Measurements from ENCODE around the gene CLCN3. TPM values are rescaled to one million over a fixed set of nuclear protein-coding genes. Genes with fewer than 3 reads are reported as not detected.
A peak's percentile ranks its signal among the peaks of the same experiment; 100 is the strongest.
"Not testable (repeated sequence)": the region's sequence is repeated elsewhere in the genome, so short reads cannot be mapped to it uniquely, and the experiment has no call there.

CLCN3 gene
- total RNA-seq, 2 experiments from 2014 or later: 21.5 to 22.8 TPM

DNA sequence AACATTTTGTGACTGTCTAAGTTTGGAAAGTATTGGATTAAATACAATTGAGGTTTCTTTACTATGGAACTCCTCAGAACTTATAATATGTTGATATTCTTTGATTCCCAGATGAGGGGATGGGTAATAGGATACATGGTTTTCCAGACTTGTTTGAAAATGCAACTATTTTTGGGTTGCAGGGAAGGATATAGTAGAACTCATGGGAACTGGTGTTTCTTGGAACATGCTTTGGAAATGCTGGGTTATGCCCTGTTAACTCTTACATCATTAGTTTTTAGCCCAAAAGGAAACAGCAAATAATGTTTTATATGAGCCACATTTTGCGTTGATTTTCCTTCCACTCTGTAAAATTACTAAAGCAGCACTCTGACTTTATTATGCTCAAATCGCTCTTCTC lies 95.4 kb downstream of the CLCN3 start:
- DNase-seq: no peak
- peaks cover 5% of the 10 kb centered on the region for H3K4me1 Mint-ChIP-seq
- ATAC-seq: no peak
- H3K4me3 Mint-ChIP-seq: no peak overlapping the region
- CTCF ChIA-PET: no interaction called here
- H3K27me3 Mint-ChIP-seq: no peaks in the 10 kb centered on the region
- H3K9me3 Mint-ChIP-seq (ENCODE audit: low read depth): no peaks in the 10 kb centered on the region
- peaks cover 10% of the 10 kb centered on the region for H3K36me3 Mint-ChIP-seq
- H3K27ac Mint-ChIP-seq: no peak overlapping the region

- H3K36me3 Mint-ChIP-seq: peaks cover 10% of the 10 kb centered on the region
- ATAC-seq (no peak), DNase-seq (no peak)
- no peaks in the 10 kb centered on the region for H3K27me3 Mint-ChIP-seq
- no peak overlapping the region for H3K27ac Mint-ChIP-seq
- CTCF ChIA-PET: no interaction called here
- H3K9me3 Mint-ChIP-seq (ENCODE audit: low read depth): no peaks in the 10 kb centered on the region
- H3K4me1 Mint-ChIP-seq: peaks cover 5% of the 10 kb centered on the region
- H3K4me3 Mint-ChIP-seq: no peak overlapping the region
Observed at GRCh38 chr4:169716677-169717076, 96.3 kb downstream of the CLCN3 start.

GRCh38 chr4:169720529-169720928 lies 100.2 kb downstream of the CLCN3 start:
- DNase-seq (no peak), ATAC-seq (no peak)
- H3K4me3 Mint-ChIP-seq: no peak overlapping the region
- peaks cover 2% of the 10 kb centered on the region for H3K4me1 Mint-ChIP-seq
- no peaks in the 10 kb centered on the region for H3K9me3 Mint-ChIP-seq (ENCODE audit: low read depth)
- CTCF ChIA-PET: no interaction called here
- no peaks in the 10 kb centered on the region for H3K27me3 Mint-ChIP-seq
- no peak overlapping the region for H3K27ac Mint-ChIP-seq
- H3K36me3 Mint-ChIP-seq: peaks cover 7% of the 10 kb centered on the region

DNA sequence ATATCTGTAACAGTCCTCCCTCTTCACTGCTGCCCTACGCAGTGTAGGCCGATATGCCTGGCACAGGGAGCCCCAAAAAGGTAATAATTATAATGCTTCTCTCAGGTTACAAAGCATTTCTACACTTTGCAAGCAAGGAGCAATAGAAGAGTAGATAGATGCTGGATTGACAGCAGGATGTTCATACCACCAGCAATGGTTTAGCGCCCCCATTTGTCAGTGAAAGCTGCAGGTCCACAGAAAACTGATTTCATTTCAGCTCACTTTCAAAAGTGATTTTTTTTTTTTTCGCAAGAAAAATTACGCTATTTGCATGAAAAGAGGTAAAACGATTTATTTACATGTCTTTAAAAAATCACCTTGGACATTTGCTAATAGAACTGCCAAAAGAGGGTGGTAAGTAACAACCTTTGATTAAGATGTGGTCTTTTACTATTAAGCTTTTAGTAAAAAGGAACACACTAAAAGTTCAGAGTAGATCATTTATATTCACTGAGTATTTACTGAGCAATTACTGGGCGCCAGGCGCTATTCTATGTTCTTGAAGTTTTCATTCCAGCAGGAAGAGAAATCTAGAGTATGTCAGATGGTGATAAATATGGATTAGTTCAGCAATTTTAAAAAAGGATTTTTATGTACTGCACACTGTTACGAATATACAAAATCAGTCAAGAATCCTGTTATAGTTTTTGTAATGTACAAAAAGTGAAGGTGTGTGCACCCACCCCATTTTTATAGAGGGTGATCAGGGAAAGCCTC lies 103.0 kb downstream of the CLCN3 start:
- Mint-ChIP-seq H3K9me3 (ENCODE audit: low read depth) (no peaks in the 10 kb centered on the region), H3K27me3 (no peaks in the 10 kb centered on the region), H3K4me3 (no peak overlapping the region), H3K36me3 (peaks cover 10% of the 10 kb centered on the region), H3K27ac (no peak overlapping the region), H3K4me1 (peaks cover 2% of the 10 kb centered on the region)
- ATAC-seq: no peak
- DNase-seq: no peak
- CTCF ChIA-PET: interaction anchor here (1.3 to 1.5 kb wide), 2 partner anchors 21 to 111 kb away, joined by 3 to 9 read pairs; partner anchors contain the start of gene NEK1

- peaks cover 12% of the 10 kb centered on the region for H3K36me3 Mint-ChIP-seq
- H3K4me1 Mint-ChIP-seq: peaks cover 2% of the 10 kb centered on the region
- no peak for ATAC-seq
- H3K4me3 Mint-ChIP-seq: no peak overlapping the region
- CTCF ChIA-PET: interaction anchor here (1.3 kb wide), 1 partner anchor 20 kb away, joined by 3 read pairs; no protein-coding TSS in a partner anchor
- DNase-seq: no peak
- no peak overlapping the region for H3K27ac Mint-ChIP-seq
- H3K9me3 Mint-ChIP-seq (ENCODE audit: low read depth): no peaks in the 10 kb centered on the region
- H3K27me3 Mint-ChIP-seq: no peaks in the 10 kb centered on the region
Observed at GRCh38 chr4:169724260-169724659, 103.9 kb downstream of the CLCN3 start.

DNA sequence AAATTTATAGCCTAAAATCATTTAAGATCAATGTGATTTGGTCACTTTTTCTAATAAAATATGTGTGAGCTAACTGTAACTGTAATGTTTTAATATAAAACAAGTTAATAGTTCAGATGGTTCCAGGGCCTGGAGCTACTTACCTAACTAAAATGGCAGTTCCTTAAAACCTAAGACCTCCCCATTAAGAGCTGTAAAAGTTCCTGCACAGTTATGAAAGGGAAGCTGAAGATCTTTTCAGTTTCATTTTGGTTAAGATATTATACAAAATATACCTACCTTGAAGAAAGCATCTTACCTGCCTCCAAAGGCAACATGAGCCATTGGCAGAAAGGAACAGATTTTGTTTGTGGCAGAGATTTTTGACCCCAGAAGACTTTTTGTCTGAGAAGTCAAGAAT lies 107.2 kb downstream of the CLCN3 start:
- no peak overlapping the region for H3K27ac Mint-ChIP-seq
- peaks cover 13% of the 10 kb centered on the region for H3K36me3 Mint-ChIP-seq
- CTCF ChIA-PET: interaction anchor here (0.7 to 1.0 kb wide), 2 partner anchors 9 to 10 kb away, joined by 3 read pairs; no protein-coding TSS in a partner anchor
- H3K27me3 Mint-ChIP-seq: no peaks in the 10 kb centered on the region
- ATAC-seq: no peak
- no peak for DNase-seq
- no peak overlapping the region for H3K4me3 Mint-ChIP-seq
- H3K4me1 Mint-ChIP-seq: no peaks in the 10 kb centered on the region
- no peaks in the 10 kb centered on the region for H3K9me3 Mint-ChIP-seq (ENCODE audit: low read depth)

GRCh38 chr4:169730564-169730963 lies 110.2 kb downstream of the CLCN3 start:
- H3K9me3 Mint-ChIP-seq (ENCODE audit: low read depth): no peaks in the 10 kb centered on the region
- no peak overlapping the region for H3K4me3 Mint-ChIP-seq
- H3K27ac Mint-ChIP-seq: no peak overlapping the region
- no peaks in the 10 kb centered on the region for H3K4me1 Mint-ChIP-seq
- ATAC-seq (no peak), DNase-seq (no peak)
- peaks cover 14% of the 10 kb centered on the region for H3K36me3 Mint-ChIP-seq
- CTCF ChIA-PET: no interaction called here
- no peaks in the 10 kb centered on the region for H3K27me3 Mint-ChIP-seq

GRCh38 chr4:169738604-169739003 lies 118.2 kb downstream of the CLCN3 start:
- DNase-seq; H3K27ac Mint-ChIP-seq; H3K4me1 Mint-ChIP-seq; ATAC-seq; H3K27me3 Mint-ChIP-seq; H3K9me3 Mint-ChIP-seq (ENCODE audit: low read depth); H3K4me3 Mint-ChIP-seq; CTCF ChIA-PET: not testable (repeated sequence)
- peaks cover 28% of the 10 kb centered on the region for H3K36me3 Mint-ChIP-seq

- CTCF ChIA-PET: interaction anchor here (1.4 kb wide), 1 partner anchor 10 kb away, joined by 3 read pairs; no protein-coding TSS in a partner anchor
- H3K4me1 Mint-ChIP-seq: no peaks in the 10 kb centered on the region
- H3K9me3 Mint-ChIP-seq (ENCODE audit: low read depth): no peaks in the 10 kb centered on the region
- H3K27me3 Mint-ChIP-seq: no peaks in the 10 kb centered on the region
- no peak overlapping the region for H3K4me3 Mint-ChIP-seq
- H3K36me3 Mint-ChIP-seq: peaks cover 27% of the 10 kb centered on the region
- no peak overlapping the region for H3K27ac Mint-ChIP-seq
- no peak for ATAC-seq
- DNase-seq: no peak
Observed at GRCh38 chr4:169741569-169741968, 121.2 kb downstream of the CLCN3 start.

DNA sequence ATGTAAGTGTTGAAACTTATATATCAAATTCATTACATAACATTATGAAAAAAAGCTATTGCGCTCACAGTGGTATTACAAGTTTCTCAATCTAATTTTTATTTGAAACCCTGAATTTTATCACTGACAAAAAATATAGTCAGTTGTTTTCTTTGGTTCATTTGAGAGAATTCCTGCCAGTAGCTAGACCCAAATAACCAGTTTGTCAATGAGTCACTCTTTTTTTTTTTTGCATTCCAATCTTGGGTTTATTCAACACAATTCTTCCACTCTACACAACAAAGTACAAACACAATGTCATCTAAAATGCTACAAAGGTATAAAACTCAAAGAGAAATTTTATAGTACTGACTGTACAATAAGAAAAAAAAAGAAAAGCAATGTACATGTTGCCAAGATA lies 124.2 kb downstream of the CLCN3 start:
- CTCF ChIA-PET: interaction anchor here (0.9 to 1.5 kb wide), 2 partner anchors 21 to 125 kb away, joined by 3 read pairs; no protein-coding TSS in a partner anchor
- Mint-ChIP-seq H3K4me3 (no peak overlapping the region), H3K27ac (no peak overlapping the region), H3K27me3 (no peaks in the 10 kb centered on the region), H3K9me3 (ENCODE audit: low read depth) (no peaks in the 10 kb centered on the region), H3K36me3 (peaks cover 6% of the 10 kb centered on the region), H3K4me1 (no peaks in the 10 kb centered on the region)
- ATAC-seq: no peak
- DNase-seq: no peak

DNA sequence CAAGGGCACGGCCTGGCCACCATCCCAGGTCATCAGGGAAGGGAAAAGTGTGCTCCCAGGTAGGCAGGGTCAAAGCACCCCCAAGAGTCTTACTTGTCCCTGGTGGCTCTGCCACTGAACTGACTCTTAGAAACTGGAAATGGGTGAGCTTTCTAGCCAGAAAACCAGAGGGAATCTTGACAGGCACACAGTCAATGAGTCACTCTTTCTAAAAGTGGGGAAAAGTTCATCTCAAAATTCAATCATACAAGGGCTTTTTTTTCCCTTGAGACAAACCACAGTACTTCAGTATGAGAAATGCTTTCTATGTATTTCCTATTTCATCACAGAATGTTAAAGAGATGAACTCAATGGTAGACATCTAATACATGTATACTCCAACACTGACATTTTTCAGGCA lies 124.9 kb downstream of the CLCN3 start:
- Mint-ChIP-seq H3K27ac (no peak overlapping the region), H3K4me1 (no peaks in the 10 kb centered on the region), H3K4me3 (no peak overlapping the region), H3K36me3 (peaks cover 9% of the 10 kb centered on the region), H3K27me3 (no peaks in the 10 kb centered on the region), H3K9me3 (ENCODE audit: low read depth) (no peaks in the 10 kb centered on the region)
- CTCF ChIA-PET: interaction anchor here (1.5 kb wide), 1 partner anchor 22 kb away, joined by 3 read pairs; no protein-coding TSS in a partner anchor
- ATAC-seq: no peak
- no peak for DNase-seq

DNA sequence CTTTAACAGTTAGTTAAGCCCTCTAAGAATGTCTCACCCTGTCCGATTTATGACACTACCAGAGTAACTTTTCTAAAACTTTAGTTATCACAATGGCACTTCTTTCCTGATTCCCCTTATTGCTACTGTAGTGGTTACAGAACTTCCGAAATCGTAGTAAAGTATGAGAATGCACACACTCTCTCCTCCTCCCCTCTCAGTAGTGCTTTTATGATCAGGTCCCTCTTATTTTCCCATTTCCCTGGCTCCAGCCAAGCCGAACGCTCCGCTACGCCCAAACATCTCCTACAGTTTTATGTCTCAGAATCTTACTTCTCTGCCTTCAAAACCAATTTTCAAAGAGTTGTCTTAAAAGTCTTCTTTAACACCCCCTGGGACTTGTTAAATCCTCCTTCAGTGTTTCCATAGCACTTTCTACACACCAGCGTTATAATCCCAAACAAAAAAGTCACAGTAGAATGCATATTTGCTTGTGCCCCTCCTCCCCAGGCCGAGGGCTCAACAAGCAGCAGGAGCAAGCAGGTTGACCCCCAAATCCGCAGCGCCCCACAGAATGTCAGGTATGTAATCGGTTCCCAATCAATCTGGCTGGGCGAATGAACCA lies 136.7 kb downstream of the CLCN3 start:
- DNase-seq: no peak
- Mint-ChIP-seq H3K27ac (peak overlapping the region; percentile 61), H3K36me3 (peaks cover 11% of the 10 kb centered on the region), H3K4me3 (peak overlapping the region; percentile 91), H3K27me3 (peaks cover 17% of the 10 kb centered on the region), H3K4me1 (peaks cover 27% of the 10 kb centered on the region), H3K9me3 (ENCODE audit: low read depth) (no peaks in the 10 kb centered on the region)
- ATAC-seq: peak; percentile 25
- CTCF ChIA-PET: interaction anchor here (1.0 to 1.1 kb wide), 3 partner anchors 10 to 136 kb away, joined by 3 to 6 read pairs (median 4); partner anchors contain the start of gene CLCN3

DNA sequence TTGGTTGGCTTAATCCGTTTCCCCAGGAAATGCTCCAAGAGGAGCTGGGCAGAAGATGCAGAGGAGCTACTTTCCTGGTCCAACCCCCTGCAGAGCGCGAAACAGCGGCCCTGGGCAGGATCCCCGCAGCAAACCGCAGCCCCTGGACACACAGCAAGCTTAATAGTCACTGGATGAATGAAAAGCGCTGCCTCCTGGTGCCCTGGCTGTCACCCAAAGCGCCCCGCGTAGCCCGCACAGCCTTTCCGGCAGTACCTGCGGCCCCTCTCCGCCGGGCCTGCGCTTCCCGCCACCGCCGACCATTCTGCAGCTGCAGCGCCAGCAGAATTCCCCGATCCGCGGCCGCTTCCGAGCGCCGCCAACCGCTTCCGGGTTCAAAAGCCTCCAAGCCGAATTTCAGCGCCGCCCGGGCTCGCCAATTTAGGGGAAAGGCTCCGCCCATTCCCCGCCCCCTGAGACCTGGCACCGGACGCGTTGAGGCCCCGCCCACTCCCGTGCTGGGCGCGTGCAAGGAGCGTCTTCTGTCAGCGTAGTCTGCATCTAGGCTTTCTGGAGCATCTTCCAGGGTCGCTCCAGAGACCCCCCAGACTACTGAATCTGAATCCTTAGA lies 137.3 kb downstream of the CLCN3 start, which contains the start of gene HPF1:
TSS of gene HPF1 (minus strand) at position 370 of the 610 bp plus-strand sequence. CDS start at position 303, 67 bp downstream.
- CTCF ChIA-PET: interaction anchor here (1.0 to 1.1 kb wide), 3 partner anchors 10 to 137 kb away, joined by 3 to 6 read pairs (median 4); partner anchors contain the start of gene CLCN3
- ATAC-seq (peak; percentile 95), DNase-seq (peak; percentile 94)
- H3K4me3 Mint-ChIP-seq: peak within 1 kb of the TSS; percentile 91
- H3K4me1 Mint-ChIP-seq: peaks cover 27% of the 10 kb centered on the region
- peaks cover 19% of the 10 kb centered on the region for H3K27me3 Mint-ChIP-seq
- H3K9me3 Mint-ChIP-seq (ENCODE audit: low read depth): no peaks in the 10 kb centered on the region
- peaks cover 5% of the 10 kb centered on the region for H3K36me3 Mint-ChIP-seq
- peak within 1 kb of the TSS; percentile 61 for H3K27ac Mint-ChIP-seq
